NCI-H2107 treated with DMSO at 0.1 percent for 48 hours (cell line): ENCODE data around the gene FAM174C.
A peak's percentile ranks its signal among the peaks of the same experiment; 100 is the strongest.

Source experiments
- DNase-seq: peaks from one replicate; lab custom pipeline; 2025; ENCODE audit not compliant: unreplicated experiment; lab: John Stamatoyannopoulos, UW

Gene FAM174C

DNA sequence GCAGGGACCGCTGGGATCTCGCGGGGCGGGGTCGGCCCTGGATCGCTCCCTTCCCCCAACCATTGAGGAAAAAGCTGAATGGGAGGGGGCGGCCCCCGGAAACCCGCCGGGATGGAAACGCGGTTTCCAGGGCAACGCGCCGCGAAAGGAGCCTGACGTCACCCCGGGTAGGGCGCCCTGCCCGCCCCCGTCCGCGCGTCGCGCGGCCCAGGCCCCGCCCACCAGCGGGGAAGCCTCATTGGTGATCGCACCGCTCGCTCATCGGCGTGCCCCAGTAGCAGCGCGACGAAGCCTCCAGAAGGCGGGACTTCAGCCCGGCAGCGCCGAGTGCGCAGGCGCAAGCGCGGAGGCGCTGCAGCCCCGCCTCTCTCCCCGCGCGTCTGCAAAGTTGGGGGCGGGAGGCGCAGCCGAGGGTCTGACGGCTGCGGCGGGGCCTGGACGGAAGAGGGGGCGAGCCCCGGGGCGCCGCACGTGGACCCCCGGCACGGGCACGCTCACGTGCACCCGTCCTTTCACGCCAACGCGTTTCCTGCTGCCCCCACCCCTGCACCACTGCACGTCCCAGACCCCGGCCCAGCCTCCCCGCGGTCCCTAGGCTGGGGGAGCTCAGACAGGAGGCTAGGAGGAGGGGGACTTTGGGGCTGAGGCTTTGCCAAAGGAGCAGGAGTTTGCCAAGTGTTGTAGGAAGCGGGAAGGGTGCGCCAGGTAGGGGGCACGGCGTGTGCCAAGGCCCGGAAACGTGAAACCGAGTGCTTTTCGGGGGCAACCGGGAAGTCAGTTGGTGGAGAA, 14.4 kb upstream of the FAM174C start:
- DNase-seq, result peak; percentile 72

DNA sequence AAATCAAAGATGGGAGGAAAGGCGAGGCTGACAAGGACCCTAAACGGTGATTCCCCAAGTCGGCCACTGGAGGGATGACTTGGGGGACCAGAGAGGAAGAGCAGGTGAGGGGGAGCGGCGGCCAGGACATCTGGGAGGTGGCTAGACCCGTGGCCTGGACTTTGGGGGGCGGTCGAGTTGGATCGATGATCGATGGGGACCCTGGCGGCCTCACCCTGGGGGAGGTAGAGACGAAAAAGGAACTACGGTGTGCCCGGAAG, 13.9 kb upstream of the FAM174C start:
- no peak for DNase-seq

GRCh38 chr19:1261798-1262622, 13.3 kb upstream of the FAM174C start:
- DNase-seq, result no peak

- no peak for DNase-seq
Observed at GRCh38 chr19:1262623-1263123, 12.7 kb upstream of the FAM174C start.

DNA sequence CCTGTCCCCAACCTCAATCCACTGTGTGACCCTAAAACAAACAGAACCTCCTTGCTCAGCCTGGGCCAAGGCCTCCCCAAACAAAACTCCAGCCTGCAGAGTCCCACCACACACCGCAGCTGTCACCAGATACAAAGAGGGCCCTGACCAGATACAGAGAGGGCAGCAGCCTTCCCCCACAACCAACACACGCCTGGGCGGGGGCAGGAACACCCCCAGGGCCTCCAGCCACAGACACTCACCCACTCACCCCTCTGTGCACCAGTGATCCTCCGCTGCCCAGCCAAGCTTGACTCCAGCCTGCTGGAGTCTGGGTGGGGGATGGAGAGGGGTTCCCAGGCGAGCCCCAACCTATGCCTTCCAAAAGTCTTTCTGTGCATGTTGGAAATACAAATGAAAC, 12.1 kb upstream of the FAM174C start:
- DNase-seq, result no peak

DNA sequence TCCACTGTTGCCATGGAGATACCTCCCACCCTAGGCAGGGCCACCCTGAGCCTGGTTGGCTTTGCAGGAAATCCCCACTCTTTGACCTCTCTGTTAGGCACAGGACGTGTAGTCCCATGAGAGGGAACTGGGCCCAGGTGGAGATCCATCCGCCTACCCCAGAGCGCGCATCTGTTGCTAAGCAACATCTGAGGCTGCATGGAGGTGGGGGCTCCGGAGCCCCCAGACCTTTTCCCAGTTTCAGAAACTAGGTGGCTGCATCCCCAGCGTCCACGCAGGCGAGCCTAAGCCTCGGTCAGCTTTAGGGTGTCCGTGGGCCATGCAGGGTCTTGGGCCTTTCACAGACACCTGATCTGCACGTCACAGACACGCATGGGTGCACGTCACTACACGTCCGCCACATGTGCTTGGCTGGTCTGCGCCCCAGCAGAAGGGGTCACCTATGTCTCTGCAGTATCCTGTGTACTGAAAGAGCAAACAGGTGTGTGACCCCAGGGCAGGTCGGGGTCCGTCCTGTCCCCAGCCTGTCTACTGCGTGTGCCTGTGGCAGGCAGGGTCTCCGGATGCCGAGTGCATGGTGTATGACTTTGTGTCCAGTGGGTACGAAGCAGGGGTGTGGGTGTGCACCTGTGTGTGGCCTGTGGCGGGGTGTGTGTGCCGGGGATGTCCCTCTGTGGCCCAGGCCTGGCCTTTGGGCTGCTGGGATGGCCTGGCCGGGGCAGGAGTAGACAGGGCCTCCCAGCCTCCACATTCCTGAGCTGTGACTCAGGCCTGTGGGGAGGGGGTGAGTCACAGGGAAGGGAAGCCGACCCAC, 10.3 kb upstream of the FAM174C start:
- no peak for DNase-seq

DNA sequence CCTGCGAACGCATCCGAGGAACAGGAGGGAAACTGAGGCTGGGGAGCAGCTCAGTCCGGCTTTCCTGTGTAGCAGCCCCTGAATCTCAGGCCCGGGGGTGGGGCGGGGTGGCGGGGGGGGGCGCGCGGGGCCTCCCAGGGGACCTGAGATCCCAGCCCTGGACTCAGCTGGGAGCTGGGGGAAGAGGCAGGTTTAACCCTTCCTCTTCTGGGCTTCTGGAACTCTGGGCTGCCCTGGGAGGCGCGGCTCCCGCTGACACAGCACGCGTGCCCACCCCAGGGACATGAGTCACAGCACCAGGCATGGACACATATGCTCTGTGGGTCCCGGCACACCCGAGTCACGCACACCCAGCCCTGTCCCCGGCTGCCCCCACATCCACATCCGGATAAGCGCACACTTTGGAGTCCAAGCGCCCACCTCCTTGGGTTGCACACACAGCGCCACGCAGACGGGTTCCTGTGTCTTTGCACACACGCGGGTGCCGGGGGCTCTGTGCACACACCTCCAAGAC, 9.7 kb upstream of the FAM174C start:
- DNase-seq, result no peak

DNA sequence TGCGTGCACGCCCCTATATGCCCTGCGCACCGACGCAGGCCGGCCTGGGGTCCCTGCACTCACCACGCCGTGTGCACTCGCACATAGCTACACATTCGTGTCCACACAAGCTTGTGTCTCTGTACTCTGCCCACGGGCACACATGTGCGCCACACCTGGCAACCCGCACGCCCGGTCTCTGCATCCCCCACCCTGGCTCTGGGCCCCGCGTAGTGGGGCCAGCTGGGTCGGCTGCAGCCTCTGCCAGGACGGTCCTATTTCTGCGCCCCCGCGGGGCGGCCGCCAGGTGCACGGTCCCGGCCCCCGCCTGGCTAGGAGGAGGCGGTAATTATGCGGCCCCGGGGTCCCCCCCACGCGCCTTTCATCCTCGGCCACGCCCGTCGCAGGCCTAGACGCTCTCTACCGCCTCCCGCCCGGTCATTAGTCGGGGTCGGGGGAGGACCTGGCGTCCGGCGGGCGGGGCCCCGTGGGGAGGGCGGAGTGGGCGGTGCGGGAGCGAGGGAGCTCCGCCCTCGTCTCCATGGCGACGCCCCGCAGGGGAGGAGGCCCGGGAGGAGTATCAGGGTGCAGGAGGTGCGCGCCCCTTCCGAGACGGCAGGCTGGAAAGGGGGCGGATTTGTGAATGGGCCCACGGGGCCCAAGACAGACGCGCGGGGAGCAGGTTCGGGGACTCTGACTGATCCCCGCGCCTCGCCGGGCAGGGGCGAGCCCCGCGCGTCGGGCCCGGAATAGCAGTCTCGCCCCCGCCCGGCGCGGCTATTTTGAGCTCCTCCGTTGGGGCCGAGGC, 9.0 kb upstream of the FAM174C start:
- DNase-seq, result no peak

- no peak for DNase-seq
Observed at GRCh38 chr19:1266916-1267476, 8.3 kb upstream of the FAM174C start.

- DNase-seq, result no peak
Observed at GRCh38 chr19:1267477-1268225, 7.7 kb upstream of the FAM174C start.

- no peak for DNase-seq
Observed at GRCh38 chr19:1268226-1269064, 6.9 kb upstream of the FAM174C start.

DNA sequence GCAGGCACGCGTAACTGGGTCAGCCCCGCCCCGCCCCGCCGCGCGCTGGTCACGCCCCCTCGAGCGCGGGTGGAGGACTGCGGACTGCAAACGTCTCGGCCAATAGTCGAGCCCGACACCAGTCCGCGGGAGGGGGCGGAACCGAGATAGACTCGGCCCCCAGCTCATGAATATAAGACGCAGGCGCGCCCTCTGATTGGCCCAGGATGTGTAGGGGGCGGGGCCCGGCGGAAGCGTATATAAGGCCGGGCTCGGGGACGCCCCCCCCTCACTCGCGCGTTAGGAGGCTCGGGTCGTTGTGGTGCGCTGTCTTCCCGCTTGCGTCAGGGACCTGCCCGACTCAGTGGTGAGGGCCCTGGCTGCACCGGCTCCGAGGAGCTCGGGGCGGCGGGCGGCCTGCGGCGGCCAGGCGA, 6.3 kb upstream of the FAM174C start, which contains the start of gene CIRBP:
CIRBP (plus strand) TSS at position 268 of the 413 bp plus-strand sequence. CDS start 1,602 bp downstream, outside the sequence.
- peak; percentile 88 for DNase-seq

GRCh38 chr19:1269478-1270212, 5.7 kb upstream of the FAM174C start:
- DNase-seq, result peak; percentile 35

DNA sequence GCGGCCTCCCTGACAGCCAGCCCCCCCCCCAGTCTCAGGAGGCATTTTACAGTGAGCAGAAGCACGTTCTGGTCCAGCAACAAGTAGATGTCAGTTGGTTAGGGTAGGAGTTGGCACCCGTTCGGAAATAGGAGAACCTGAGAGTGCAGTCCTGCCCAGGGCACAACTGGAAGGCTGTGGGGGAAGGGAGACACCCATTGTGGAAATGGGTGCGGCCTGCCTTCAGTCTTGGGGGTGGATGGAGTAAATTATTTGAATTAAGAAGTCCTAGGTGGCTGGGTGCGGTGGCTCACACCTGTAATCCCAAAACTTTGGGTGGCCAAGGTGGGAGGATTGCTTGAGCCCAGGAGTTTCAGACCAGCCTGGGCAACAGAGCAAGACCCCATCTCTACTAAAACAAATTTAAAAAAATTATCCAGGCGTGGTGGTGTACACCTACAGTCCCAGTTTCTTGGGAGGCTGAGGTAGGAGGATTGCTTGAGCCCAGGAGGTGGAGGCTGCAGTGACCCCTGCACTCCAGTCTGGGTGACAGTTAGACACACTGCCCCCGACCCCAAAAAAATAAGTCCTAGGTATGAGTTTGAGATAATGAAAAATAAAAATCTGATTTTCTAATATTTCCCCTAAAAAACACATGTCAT, 5.0 kb upstream of the FAM174C start:
- DNase-seq, result no peak

- no peak for DNase-seq
Observed at GRCh38 chr19:1270854-1271527, 4.3 kb upstream of the FAM174C start.

- no peak for DNase-seq
Observed at GRCh38 chr19:1271528-1272422, 3.6 kb upstream of the FAM174C start.
